GM12878 (cell line): ENCODE results near the gene EWSR1. TPM values are rescaled to one million over a fixed set of nuclear protein-coding genes. Genes with fewer than 3 reads are reported as not detected.
"Not testable (repeated sequence)": the region's sequence is repeated elsewhere in the genome, so short reads cannot be mapped to it uniquely, and the experiment has no call there.

Experiments
- ATAC-seq: fragments of 200-7000 bp; cut with Tn5 transposase; 3 replicates; pipeline ENCODE4 v1.9.1; 2020; ENCODE audit warnings: mild to moderate bottlenecking, moderate library complexity
- BruUV-seq: library from RNA; stranded (reverse); fragments of 400-500 nt; replicated peaks from 2 replicates; lab custom pipeline; 2021; lab: Mats Ljungman, UMichigan
- CTCF ChIA-PET: fragments of 300-600 bp; sonication (Branson Sonifier 250); formaldehyde crosslinking; extraction: SDS; loops from one replicate; lab custom pipeline; 2021; ENCODE audit warnings: inconsistent platforms; lab: Yijun Ruan, JAX
- POLR2A ChIA-PET: fragments of 350-600 bp; formaldehyde crosslinking; extraction: SDS; loops from one replicate; lab custom pipeline; 2021; ENCODE audit warnings: inconsistent platforms; lab: Charles Lee
- RAD21 ChIA-PET: fragments of 300-600 bp; sonication (Branson Sonifier 250); formaldehyde crosslinking; loops from one replicate; lab custom pipeline; 2023; ENCODE audit warnings: antibody characterized with exemption; ENCODE audit not compliant: unreplicated experiment; lab: Charles Lee
- SMC1A ChIA-PET: fragments of 300-600 bp; sonication (Branson Sonifier 250); formaldehyde crosslinking; loops from one replicate; lab custom pipeline; 2023; ENCODE audit not compliant: unreplicated experiment, uncharacterized antibody; lab: Charles Lee
- DNase-seq: peaks from one replicate; pipeline ENCODE4 v3.0.0-alpha.2; 2011; ENCODE audit warnings: low read depth, low spot score
- FAIRE-seq: peaks from 3 replicates; lab custom pipeline; 2011; peaks lifted over from hg19 to GRCh38; lab: Jason Lieb, UNC
- H2AFZ ChIP-seq: 2 replicates; pipeline ENCODE4 v1.6.0; 2011; ENCODE audit warnings: low read depth, low read length, control low read depth; ENCODE audit not compliant: control insufficient read depth
- H3K27ac ChIP-seq: 2 replicates; pipeline ENCODE4 v1.5.1; 2011; ENCODE audit warnings: control low read depth; ENCODE audit not compliant: control insufficient read depth, insufficient read depth
- H3K27me3 ChIP-seq, 2 experiments: replicated peaks in 1 of 2; 2 replicates each; pipeline versions ENCODE4 v1.6.0 to v1.6.1; 2011; ENCODE audit warnings: low read length in 1 of 2; ENCODE audit not compliant: control insufficient read depth in 2 of 2, insufficient read depth in 2 of 2
- H3K36me3 ChIP-seq, 2 experiments: 2 replicates each; pipeline ENCODE4 v1.5.1; 2011; ENCODE audit warnings: low read length in 1 of 2; ENCODE audit not compliant: control insufficient read depth in 2 of 2, insufficient read depth in 2 of 2
- H3K4me1 ChIP-seq: 2 replicates; pipeline ENCODE4 v1.6.1; 2011; ENCODE audit warnings: mild to moderate bottlenecking, low read length, moderate library complexity, mixed read lengths; ENCODE audit not compliant: control insufficient read depth, insufficient read depth
- H3K4me2 ChIP-seq: 2 replicates; pipeline ENCODE4 v1.6.0; 2011; ENCODE audit warnings: control low read depth; ENCODE audit not compliant: control insufficient read depth, insufficient read depth
- H3K4me3 ChIP-seq: fragments of 200-600 bp; sonication (generic); 2 replicates; pipeline ENCODE4 v1.5.1; 2016
- H3K79me2 ChIP-seq: 2 replicates; pipeline ENCODE4 v1.6.0; 2011; ENCODE audit warnings: low read length; ENCODE audit not compliant: control insufficient read depth, insufficient read depth
- H3K9ac ChIP-seq: 2 replicates; pipeline ENCODE4 v1.8.0; 2011; ENCODE audit warnings: low read length, control low read depth, mixed read lengths; ENCODE audit not compliant: control insufficient read depth, insufficient read depth
- H3K9me3 ChIP-seq: replicated peaks from 3 replicates; pipeline ENCODE4 v1.5.1; 2011; ENCODE audit warnings: mild to moderate bottlenecking, low read length; ENCODE audit not compliant: control insufficient read depth, insufficient read depth
- H4K20me1 ChIP-seq: 2 replicates; pipeline ENCODE4 v1.6.0; 2011; ENCODE audit not compliant: control insufficient read depth, insufficient read depth
- BACH1 ChIP-seq: fragments of 450-650 bp; IDR thresholded peaks from 2 replicates; pipeline ENCODE4 v1.6.1; 2017; ENCODE audit warnings: mild to moderate bottlenecking, borderline replicate concordance
- MLLT1 ChIP-seq: fragments of 450-650 bp; IDR thresholded peaks from 2 replicates; pipeline ENCODE4 v1.6.1; 2016; ENCODE audit warnings: mild to moderate bottlenecking
- STAT3 ChIP-seq: IDR thresholded peaks from 2 replicates; pipeline ENCODE4 v1.6.1; 2011; ENCODE audit warnings: low read depth, low read length, improper control_type of control experiment
- WGBS: methylation state at CpG from one replicate; pipeline ENCODE4 v1.1.6; 2016; ENCODE audit warnings: low lambda C conversion rate; ENCODE audit not compliant: insufficient replicate concordance, insufficient coverage; ENCODE audit errors: missing lambda C conversion rate; 5-methylcytosine and 5-hydroxymethylcytosine counted together
- in situ Hi-C: fragments of 300-500 bp; cut with MboI; formaldehyde crosslinking; loops from 9 replicates; pipeline ENCODE4 v1.14.3; 2018; ENCODE audit warnings: mixed read lengths
- intact Hi-C: fragments of 100-400 bp; cut with micrococcal nuclease; formaldehyde crosslinking; loops from one replicate; pipeline ENCODE4 v1.14.2; 2022; ENCODE audit not compliant: unreplicated experiment
- polyA plus RNA-seq, 11 experiments: library from polyadenylated mRNA; depleted of rRNA in 4 of 11; unstranded in 6 of 11; stranded (reverse) in 5 of 11; fragments of >200 nt; fragmentation: Nextera tagmentation in 4 of 11; fragmentation: Illumina TruSeq in 1 of 11; extraction: Ambion mirVana in 4 of 11; extraction: Trizol in 1 of 11; gene quantifications; 1 replicate in 1 of 11; 2 replicates in 10 of 11; pipeline versions ENCODE4 v1.2.1 to v1.2.3, GENCODE V29; 2011 to 2016; ENCODE audit warnings: inconsistent platforms in 2 of 11, missing spikeins in 2 of 11, low read depth in 1 of 11
- total RNA-seq, 4 experiments: library from RNA; depleted of rRNA in 3 of 4; stranded (reverse); fragments of >200 nt in 3 of 4; fragmentation: Illumina TruSeq in 1 of 4; extraction: Trizol in 1 of 4; gene quantifications; 2 replicates each; pipeline versions ENCODE4 v1.2.1 to v1.2.3, GENCODE V29; 2013 to 2021

Gene EWSR1
- total and polyA plus RNA-seq, 10 of the 15 experiments (the other 5 are each of a cell fraction or from before 2014, with no cell fraction given) = 130 to 480 (median 356) TPM

GRCh38 chr22:29218758-29219408 is 49.2 kb upstream of the EWSR1 start:
- Histone ChIP-seq H3K27ac (no peak overlapping the region), H2AFZ (no peak overlapping the region), H4K20me1 (no peaks in the 10 kb centered on the region), H3K4me3 (no peak overlapping the region), H3K4me2 (no peak overlapping the region), H3K9ac (no peak overlapping the region), H3K9me3 (no peaks in the 10 kb centered on the region), H3K4me1 (peaks cover 6% of the 10 kb centered on the region), H3K27me3 (no peaks in the 10 kb centered on the region), H3K79me2 (no peaks in the 10 kb centered on the region), H3K36me3 (peaks cover 0 to 9% of the 10 kb centered on the region in 2 experiments; a peak in 2 of 4 replicates)
- BruUV-seq = no TSS peak
- no peak for ATAC-seq
- RAD21 ChIA-PET = interaction anchor here (0.6 to 1.6 kb wide), 2 partner anchors 17 to 430 kb away, joined by 3 read pairs; no protein-coding TSS in a partner anchor
- SMC1A ChIA-PET = interaction anchor here (0.6 to 2.5 kb wide), 4 partner anchors 11 to 26 kb away, joined by 3 to 8 read pairs (median 4); partner anchors contain the start of gene EMID1
- 72% methylated on average over 11 of the region's 11 CpGs for WGBS
- TF ChIP-seq MLLT1 (no peak), BACH1 (no peak), STAT3 (no peak)
- no peak for FAIRE-seq
- in situ Hi-C loops = no loop called here
- POLR2A ChIA-PET = interaction anchor here (1.1 kb wide), 1 partner anchor 9 kb away, joined by 3 read pairs; no protein-coding TSS in a partner anchor
- no peak for DNase-seq
- CTCF ChIA-PET = interaction anchor here (1.2 to 1.5 kb wide), 3 partner anchors 14 to 64 kb away, joined by 3 to 5 read pairs (median 3); partner anchors contain the start of gene EMID1
- intact Hi-C loops = no loop called here

- ChIA-PET POLR2A (interaction anchor here (1.1 kb wide), 1 partner anchor 9 kb away, joined by 3 read pairs; no protein-coding TSS in a partner anchor), CTCF (interaction anchor here (1.2 to 1.5 kb wide), 3 partner anchors 15 to 65 kb away, joined by 3 to 5 read pairs (median 3); partner anchors contain the start of gene EMID1), RAD21 (interaction anchor here (0.6 to 2.0 kb wide), 3 partner anchors 17 to 431 kb away, joined by 3 to 6 read pairs (median 3); no protein-coding TSS in a partner anchor), SMC1A (interaction anchor here (1.4 to 2.0 kb wide), 3 partner anchors 9 to 17 kb away, joined by 4 to 6 read pairs (median 5); no protein-coding TSS in a partner anchor)
- H3K4me3 ChIP-seq, H3K9me3 ChIP-seq, H3K27me3 ChIP-seq, BruUV-seq, H2AFZ ChIP-seq, DNase-seq, H4K20me1 ChIP-seq, H3K79me2 ChIP-seq, FAIRE-seq, intact Hi-C loops, in situ Hi-C loops, H3K4me2 ChIP-seq, H3K9ac ChIP-seq, H3K36me3 ChIP-seq, H3K4me1 ChIP-seq, H3K27ac ChIP-seq, ATAC-seq: not testable (repeated sequence)
- 14% methylated on average over 2 of the region's 2 CpGs for WGBS
Measured at GRCh38 chr22:29219409-29219782, 48.7 kb upstream of the EWSR1 start.
